Endothelial cell of umbilical vein (primary cell): ENCODE data around the gene SERPINB6.

ENCODE experiments used
- CTCF ChIP-seq, 2 donors: IDR thresholded peaks; 1 replicate in 1 of 2; 2 replicates in 1 of 2; pipeline ENCODE4 v1.5.1; 2011; ENCODE audit warnings: low read length in 2 of 2, mild to moderate bottlenecking in 2 of 2, moderate library complexity in 2 of 2, control low read depth in 1 of 2, inconsistent platforms in 1 of 2, low read depth in 1 of 2; ENCODE audit not compliant: insufficient read depth in 1 of 2; ENCODE audit errors: extremely low read depth in 1 of 2
- EZH2 ChIP-seq: IDR thresholded peaks from 2 replicates; pipeline ENCODE4 v1.6.1; 2012; ENCODE audit warnings: borderline replicate concordance, low read depth, mild to moderate bottlenecking, moderate library complexity, low read length, inconsistent platforms; ENCODE audit not compliant: severe bottlenecking
- GATA2 ChIP-seq: IDR thresholded peaks from 2 replicates; pipeline ENCODE4 v1.7.0; 2011; ENCODE audit warnings: low read depth, mild to moderate bottlenecking, moderate library complexity, mixed read lengths, low read length; ENCODE audit not compliant: insufficient read length, insufficient read depth
- MAX ChIP-seq: IDR thresholded peaks from 2 replicates; pipeline ENCODE4 v1.6.1; 2011; ENCODE audit not compliant: insufficient read depth, insufficient read length
- POLR2A ChIP-seq: IDR thresholded peaks from 2 replicates; pipeline ENCODE4 v1.6.1; 2012; ENCODE audit warnings: low read depth, mild to moderate bottlenecking, control low read depth, low read length
- POLR2AphosphoS5 ChIP-seq: IDR thresholded peaks from 2 replicates; pipeline ENCODE4 v1.6.1; 2012; ENCODE audit warnings: low read depth, mild to moderate bottlenecking, control low read depth, low read length, moderate library complexity; ENCODE audit not compliant: insufficient read depth

GRCh38 chr6:2947445-2947844, 23.9 kb downstream of the SERPINB6 start:
- TF ChIP-seq POLR2A (no peak), CTCF (IDR thresholded peaks at IDR 0.05; ENCODE audit: extremely low read depth in 1 of 2, insufficient read depth in 1 of 2, low read depth in 1 of 2, low read length in 2 of 2) (no peak), POLR2AphosphoS5 (no peak), EZH2 (no peak), GATA2 (no peak), MAX (no peak)
